ENCODE results near the gene STX12. TPM values are rescaled to one million over a fixed set of nuclear protein-coding genes. Genes with fewer than 3 reads are reported as not detected.

Gene STX12
- total and polyA plus RNA-seq, 2 experiments from 2014 or later: 18.5 to 36.5 TPM

GRCh38 chr1:27872802-27873551 is 100.0 kb downstream of the STX12 start:
- H3K27ac ChIP-seq: no peak overlapping the region
- H3K27me3 ChIP-seq: peaks cover 9% of the 10 kb centered on the region
- H3K36me3 ChIP-seq: no peaks in the 10 kb centered on the region
- no peak for TF ChIP-seq CTCF (IDR thresholded peaks at IDR 0.05; ENCODE audit: low read depth, low read length)
- H3K4me1 ChIP-seq (ENCODE audit: low read depth): no peaks in the 10 kb centered on the region
- DNase-seq (ENCODE audit: low read depth in 1 of 2, low spot score in 1 of 2): peak; percentile 5 to 16
- no peaks in the 10 kb centered on the region for H3K9me3 ChIP-seq (ENCODE audit: low read depth)
- H3K4me3 ChIP-seq: peak overlapping the region; percentile 37

- Histone ChIP-seq H3K4me1 (ENCODE audit: low read depth) (no peaks in the 10 kb centered on the region), H3K27ac (no peak overlapping the region), H3K4me3 (no peak overlapping the region), H3K9me3 (ENCODE audit: low read depth) (no peaks in the 10 kb centered on the region), H3K36me3 (no peaks in the 10 kb centered on the region), H3K27me3 (peaks cover 9% of the 10 kb centered on the region)
- TF ChIP-seq CTCF (IDR thresholded peaks at IDR 0.05; ENCODE audit: low read depth, low read length): no peak
- no peak for DNase-seq (ENCODE audit: low read depth in 1 of 2, low spot score in 1 of 2)
Measured at GRCh38 chr1:27873671-27874384, 100.8 kb downstream of the STX12 start.

Other genes with a start within 250 kb of the STX12 start
- 31.0 and 58.1 TPM in 2 replicates for gene AHDC1, start 169.1 kb upstream of the STX12 start, total RNA-seq
- 16.3 and 21.1 TPM in 2 replicates for gene AHDC1, start 169.1 kb upstream of the STX12 start, polyA plus RNA-seq
- not detected in 2 replicates for gene FGR, start 138.0 kb upstream of the STX12 start, total RNA-seq
- gene FGR, start 138.0 kb upstream of the STX12 start, polyA plus RNA-seq: 0.14 and 0.18 TPM in 2 replicates
- 30.4 and 36.5 TPM in 2 replicates for gene IFI6, start 101.0 kb upstream of the STX12 start, total RNA-seq
- 35.2 and 56.2 TPM in 2 replicates for gene IFI6, start 101.0 kb upstream of the STX12 start, polyA plus RNA-seq
- 12.6 and 13.4 TPM in 2 replicates for gene FAM76A, start 47.3 kb upstream of the STX12 start, total RNA-seq
- 3.5 and 6.7 TPM in 2 replicates for gene FAM76A, start 47.3 kb upstream of the STX12 start, polyA plus RNA-seq
- 47.1 and 58.7 TPM in 2 replicates for gene PPP1R8, start 57.6 kb downstream of the STX12 start, total RNA-seq
- gene PPP1R8, start 57.6 kb downstream of the STX12 start, polyA plus RNA-seq: 13.2 and 13.7 TPM in 2 replicates
- 0.92 and 3.1 TPM in 2 replicates for gene THEMIS2, start 99.3 kb downstream of the STX12 start, total RNA-seq
- gene THEMIS2, start 99.3 kb downstream of the STX12 start, polyA plus RNA-seq: 0.62 and 1.7 TPM in 2 replicates
- gene RPA2, start 141.4 kb downstream of the STX12 start, total RNA-seq: 36.2 and 59.5 TPM in 2 replicates
- gene RPA2, start 141.4 kb downstream of the STX12 start, polyA plus RNA-seq: 64.6 and 110 TPM in 2 replicates
- gene SMPDL3B, start 161.8 kb downstream of the STX12 start, total RNA-seq: 6.0 and 8.9 TPM in 2 replicates
- 6.8 and 11.4 TPM in 2 replicates for gene SMPDL3B, start 161.8 kb downstream of the STX12 start, polyA plus RNA-seq
- 15.6 and 17.5 TPM in 2 replicates for gene XKR8, start 186.8 kb downstream of the STX12 start, total RNA-seq
- gene XKR8, start 186.8 kb downstream of the STX12 start, polyA plus RNA-seq: 13.7 and 27.4 TPM in 2 replicates